GM12891 (cell line): Measurements from ENCODE around the gene AIFM1.

Experiments used
- POLR2A ChIP-seq: IDR thresholded peaks from 2 replicates; pipeline ENCODE4 v1.6.1; 2011; ENCODE audit warnings: low read depth, low read length, control low read depth
- POLR2AphosphoS5 ChIP-seq: IDR thresholded peaks from 2 replicates; pipeline ENCODE4 v1.6.1; 2011; ENCODE audit warnings: low read depth, low read length, control low read depth
- TAF1 ChIP-seq: IDR thresholded peaks from 2 replicates; pipeline ENCODE4 v1.6.1; 2011; ENCODE audit warnings: low read depth, low read length, control low read depth

- TF ChIP-seq POLR2AphosphoS5 = no peak
- TF ChIP-seq POLR2A = no peak
- TF ChIP-seq TAF1 = no peak
Measured at GRCh38 chrX:130139474-130140201, 26.0 kb downstream of the AIFM1 start.
